ENCODE measurements around the gene CMTM4. TPM values are rescaled to one million over a fixed set of nuclear protein-coding genes. Genes with fewer than 3 reads are reported as not detected.
"Not testable (repeated sequence)": the region's sequence is repeated elsewhere in the genome, so short reads cannot be mapped to it uniquely, and the experiment has no call there.

The CMTM4 gene
- polyA plus RNA-seq, 6 donors from 2014 or later: 0.20 TPM; not detected in 5

DNA sequence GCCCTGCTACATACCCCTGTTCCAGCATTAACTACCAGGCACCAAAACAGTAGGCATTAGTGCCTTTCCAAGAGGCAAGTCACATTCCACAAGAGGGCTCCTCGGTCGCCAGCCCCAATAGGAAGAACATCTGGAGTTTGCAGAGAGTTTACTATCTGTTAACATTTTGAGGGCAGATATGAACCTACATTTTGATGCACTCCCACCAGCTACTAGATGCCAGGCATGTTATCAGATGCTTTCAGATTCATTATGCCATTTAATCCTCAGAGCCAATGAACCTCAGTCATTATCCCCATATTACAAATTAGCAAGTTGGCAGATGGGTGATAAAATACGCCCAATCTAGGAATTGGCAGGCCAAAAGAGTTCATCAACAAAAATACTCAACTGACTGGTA is 121.5 kb downstream of the CMTM4 start:
- Mint-ChIP-seq H3K27me3 (peaks cover 43 to 45% (median 43%) of the 10 kb centered on the region in 3 donors), H3K9me3 (no peaks in the 10 kb centered on the region), H3K4me3 (no peak overlapping the region), H3K27ac (no peak overlapping the region), H3K4me1 (peaks cover 10 to 20% (median 12%) of the 10 kb centered on the region in 3 donors), H3K36me3 (no peaks in the 10 kb centered on the region)
- DNase-seq (no peak), ATAC-seq (ENCODE audit: low read depth in 2 of 2) (no peak)

DNA sequence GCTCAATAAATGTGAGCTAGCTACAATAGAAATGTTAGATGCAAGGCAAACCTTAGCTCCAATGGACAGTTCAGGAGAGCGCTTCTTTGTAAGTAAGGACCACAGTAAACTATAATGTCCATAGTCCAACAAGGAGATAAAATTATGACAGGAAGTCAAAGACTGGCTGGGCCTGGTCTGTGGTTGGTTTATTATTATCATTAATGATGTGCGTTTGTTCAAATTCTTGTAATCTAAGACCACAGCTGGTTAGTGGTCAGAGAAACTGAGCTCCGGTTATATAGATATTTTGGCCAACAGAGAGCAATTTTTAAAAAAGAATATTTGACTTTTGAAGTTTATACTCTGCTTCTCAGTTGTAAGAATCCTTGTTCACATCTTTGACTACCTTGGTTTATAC is 122.0 kb downstream of the CMTM4 start:
- H3K36me3 Mint-ChIP-seq: no peaks in the 10 kb centered on the region
- ATAC-seq (ENCODE audit: low read depth in 2 of 2) (no peak), DNase-seq (no peak)
- peaks cover 10 to 20% (median 12%) of the 10 kb centered on the region in 3 donors for H3K4me1 Mint-ChIP-seq
- peaks cover 38 to 40% (median 38%) of the 10 kb centered on the region in 3 donors for H3K27me3 Mint-ChIP-seq
- H3K4me3 Mint-ChIP-seq: no peak overlapping the region
- H3K27ac Mint-ChIP-seq: no peak overlapping the region
- H3K9me3 Mint-ChIP-seq: no peaks in the 10 kb centered on the region

GRCh38 chr16:66574081-66574480 is 122.5 kb downstream of the CMTM4 start:
- Mint-ChIP-seq H3K27me3 (peaks cover 34 to 35% (median 35%) of the 10 kb centered on the region in 3 donors), H3K4me1 (peaks cover 10 to 15% (median 12%) of the 10 kb centered on the region in 3 donors), H3K27ac (no peak overlapping the region), H3K9me3 (no peaks in the 10 kb centered on the region), H3K4me3 (no peak overlapping the region), H3K36me3 (no peaks in the 10 kb centered on the region)
- no peak for DNase-seq
- ATAC-seq (ENCODE audit: low read depth in 2 of 2): no peak

- peaks cover 0 to under 1% (median 0%) of the 10 kb centered on the region in 7 donors for H3K9me3 Mint-ChIP-seq
- H3K27ac Mint-ChIP-seq: no peak overlapping the region
- DNase-seq (no peak), ATAC-seq (ENCODE audit: low read depth in 2 of 2) (no peak)
- H3K27me3 Mint-ChIP-seq: peaks cover 17 to 18% (median 18%) of the 10 kb centered on the region in 3 donors
- H3K4me1 Mint-ChIP-seq: peaks cover 0 to 4% (median 0%) of the 10 kb centered on the region in 3 donors
- H3K4me3 Mint-ChIP-seq: no peak overlapping the region
- peaks cover 0 to 5% of the 10 kb centered on the region in 2 donors for H3K36me3 Mint-ChIP-seq
Observed at GRCh38 chr16:66572356-66572755, 124.2 kb downstream of the CMTM4 start.

DNA sequence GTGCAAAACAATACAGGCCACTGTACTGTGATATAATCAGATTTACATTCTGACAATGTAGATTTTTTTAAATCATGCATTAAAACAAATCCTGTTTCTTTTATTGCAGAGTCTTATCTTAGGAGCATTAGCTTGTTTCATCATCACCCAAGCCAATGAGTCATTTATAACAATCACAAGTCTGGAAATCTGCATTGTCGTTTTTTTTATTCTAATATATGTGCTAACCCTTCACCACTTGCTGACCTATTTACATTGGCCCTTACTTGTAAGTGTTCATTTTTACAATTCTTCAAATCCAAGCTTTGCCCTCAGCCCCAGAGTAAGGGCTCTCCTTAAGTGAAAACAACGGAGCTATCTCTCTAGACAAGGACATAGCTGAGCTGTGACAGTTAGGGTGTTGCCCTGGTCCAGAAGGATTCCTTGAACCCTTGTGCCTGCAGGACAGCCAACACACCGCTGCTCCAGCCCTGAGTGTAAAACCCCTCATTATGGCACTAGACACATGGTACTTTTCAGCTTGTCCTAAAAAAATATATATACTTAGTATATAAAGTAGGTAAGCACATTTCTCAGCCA is 126.6 kb downstream of the CMTM4 start:
- DNase-seq (no peak), ATAC-seq (ENCODE audit: low read depth in 2 of 2) (no peak)
- no peak overlapping the region for H3K4me3 Mint-ChIP-seq
- H3K27me3 Mint-ChIP-seq: peaks cover 0 to 12% (median 2%) of the 10 kb centered on the region in 3 donors
- H3K9me3 Mint-ChIP-seq: peaks cover 0 to 3% (median 0%) of the 10 kb centered on the region in 7 donors
- H3K36me3 Mint-ChIP-seq: peaks cover 0 to 7% of the 10 kb centered on the region in 2 donors
- no peak overlapping the region for H3K27ac Mint-ChIP-seq
- peaks cover 0 to 4% (median 0%) of the 10 kb centered on the region in 3 donors for H3K4me1 Mint-ChIP-seq

DNA sequence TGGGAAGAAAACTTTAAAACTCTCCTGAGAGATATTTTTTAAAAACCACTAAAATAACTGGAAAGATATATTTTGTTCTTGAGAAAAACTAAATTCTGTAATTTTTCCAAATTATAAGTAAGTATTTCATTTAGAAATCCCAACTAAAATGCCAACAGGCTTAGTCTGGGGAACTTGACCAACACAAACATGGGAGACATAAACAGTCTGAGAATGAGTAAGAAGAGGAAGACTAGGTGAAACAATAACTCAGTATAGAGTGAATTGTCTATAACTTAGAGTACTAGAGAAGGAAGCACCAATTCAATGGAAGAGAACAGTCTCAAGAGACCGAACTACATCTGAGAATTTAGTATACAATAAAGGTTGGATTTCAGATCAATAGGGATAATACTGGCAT is 127.4 kb downstream of the CMTM4 start:
- Mint-ChIP-seq H3K27ac (no peak overlapping the region), H3K4me3 (no peak overlapping the region), H3K27me3 (peaks cover 0 to 4% (median 0%) of the 10 kb centered on the region in 3 donors), H3K9me3 (peaks cover 0 to 3% (median 0%) of the 10 kb centered on the region in 7 donors), H3K4me1 (peaks cover 0 to 4% (median 0%) of the 10 kb centered on the region in 3 donors), H3K36me3 (peaks cover 0 to 7% of the 10 kb centered on the region in 2 donors)
- DNase-seq (no peak), ATAC-seq (ENCODE audit: low read depth in 2 of 2) (no peak)

DNA sequence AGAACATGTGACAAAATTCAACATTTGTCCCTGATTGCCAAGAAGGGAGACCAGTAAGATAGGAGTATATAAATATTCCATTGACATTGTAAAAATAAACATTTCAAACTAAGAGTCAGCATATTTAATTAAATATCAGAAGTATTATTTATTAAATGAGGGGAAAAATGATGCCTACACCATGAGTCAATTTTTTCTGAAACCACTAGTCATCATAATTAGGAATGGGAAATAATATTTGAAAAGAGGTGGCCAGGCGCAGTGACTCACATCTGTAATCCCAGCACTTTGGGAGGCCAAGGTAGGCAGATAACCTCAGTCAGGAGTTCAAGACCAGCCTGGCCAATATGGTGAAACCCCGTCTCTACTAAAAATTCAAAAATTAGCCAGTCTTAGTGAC is 128.2 kb downstream of the CMTM4 start:
- Mint-ChIP-seq H3K36me3 (peaks cover 0 to 11% of the 10 kb centered on the region in 2 donors), H3K27me3 (no peaks in the 10 kb centered on the region), H3K27ac (peak overlapping the region in 1 of 6 donors; percentile 67), H3K4me1 (peaks cover 0 to 4% (median 0%) of the 10 kb centered on the region in 3 donors), H3K4me3 (no peak overlapping the region), H3K9me3 (peaks cover 0 to 3% (median 0%) of the 10 kb centered on the region in 7 donors)
- DNase-seq (no peak), ATAC-seq (ENCODE audit: low read depth in 2 of 2) (no peak)

- not testable (repeated sequence) for H3K9me3 Mint-ChIP-seq; H3K4me1 Mint-ChIP-seq; DNase-seq; H3K27me3 Mint-ChIP-seq; H3K27ac Mint-ChIP-seq; ATAC-seq (ENCODE audit: low read depth in 2 of 2); H3K4me3 Mint-ChIP-seq
- peaks cover 0 to 11% of the 10 kb centered on the region in 2 donors for H3K36me3 Mint-ChIP-seq
Observed at GRCh38 chr16:66567270-66567669, 129.3 kb downstream of the CMTM4 start.

DNA sequence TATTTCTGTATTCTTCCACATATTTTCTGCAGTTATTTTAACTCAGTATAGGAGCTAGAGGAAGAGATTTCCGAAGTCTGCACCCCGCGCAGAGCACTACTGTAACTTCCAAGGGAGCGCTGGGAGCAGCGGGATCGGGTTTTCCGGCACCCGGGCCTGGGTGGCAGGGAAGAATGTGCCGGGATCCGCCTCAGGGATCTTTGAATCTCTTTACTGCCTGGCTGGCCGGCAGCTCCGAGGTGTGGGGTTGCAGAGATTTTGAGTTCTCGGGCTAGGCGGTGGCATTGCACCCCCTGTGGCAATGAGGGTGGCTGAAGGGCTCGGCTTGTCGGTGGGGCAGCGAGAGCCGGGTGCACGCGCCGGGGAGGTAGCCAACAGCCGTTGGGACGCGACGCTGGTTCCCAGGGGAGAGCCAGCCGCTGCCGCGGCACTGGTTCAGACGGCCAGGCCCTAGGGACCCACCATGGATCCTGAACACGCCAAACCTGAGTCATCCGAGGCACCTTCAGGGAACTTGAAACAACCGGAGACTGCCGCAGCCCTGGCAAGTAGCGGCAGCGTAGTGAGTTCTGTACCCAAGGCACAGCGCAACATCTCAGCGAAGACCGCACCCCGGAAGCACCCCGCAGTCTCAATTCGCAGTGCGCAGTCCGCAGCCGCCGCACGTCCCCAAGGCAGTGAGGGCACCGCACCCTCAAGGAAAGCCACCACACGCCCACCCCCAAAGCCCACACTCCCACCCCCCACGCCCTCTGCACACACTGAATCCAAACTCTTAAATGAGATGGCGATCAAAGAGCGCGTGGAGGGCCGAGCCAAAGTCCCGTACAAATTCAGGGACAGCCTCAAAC is 130.3 kb downstream of the CMTM4 start, which contains the start of gene CMTM1:
CMTM1 (plus strand) TSS at position 389 of the 851 bp plus-strand sequence; CDS start at position 464, 75 bp downstream.
- Mint-ChIP-seq H3K36me3 (peaks cover 0 to 11% of the 10 kb centered on the region in 2 donors), H3K4me1 (peaks cover 5 to 12% (median 6%) of the 10 kb centered on the region in 3 donors), H3K9me3 (peaks cover 0 to 3% (median 0%) of the 10 kb centered on the region in 7 donors), H3K27me3 (no peaks in the 10 kb centered on the region), H3K4me3 (peak within 1 kb of the TSS in 2 of 8 donors; percentile 37 to 60), H3K27ac (peak within 1 kb of the TSS in 1 of 6 donors; percentile 36)
- ATAC-seq (ENCODE audit: low read depth in 2 of 2) (no peak), DNase-seq (no peak)

Other genes with a start within 250 kb of the CMTM4 start
- 1 to 10 TPM; 1.8 to 5.9 (median 3.8) TPM for gene TK2, start 146.6 kb downstream of the CMTM4 start, polyA plus RNA-seq (ENCODE audit: low read depth in 6 of 6)
- 100 to 1,000 TPM in 1 of 6 donors, 10 to 100 TPM in 5; 55.2 to 108 (median 67.7) TPM for gene CKLF, start 144.2 kb downstream of the CMTM4 start, polyA plus RNA-seq (ENCODE audit: low read depth in 6 of 6)
- under 1 TPM in 4 of 6 donors, not detected in 2; 0.49 to 0.97 (median 0.70) TPM for gene CMTM1, start 130.3 kb downstream of the CMTM4 start, polyA plus RNA-seq (ENCODE audit: low read depth in 6 of 6)
- gene CMTM2, start 117.3 kb downstream of the CMTM4 start, polyA plus RNA-seq (ENCODE audit: low read depth in 6 of 6): 1 to 10 TPM in 3 of 6 donors, not detected in 3; 1.0 to 4.1 (median 2.7) TPM
- gene CMTM3, start 92.0 kb downstream of the CMTM4 start, polyA plus RNA-seq (ENCODE audit: low read depth in 6 of 6): 10 to 100 TPM; 17.0 to 24.3 (median 19.1) TPM
- 10 to 100 TPM; 10.5 to 33.8 (median 23.4) TPM for gene DYNC1LI2, start 54.9 kb upstream of the CMTM4 start, polyA plus RNA-seq (ENCODE audit: low read depth in 6 of 6)
- not detected for gene TERB1, start 104.8 kb upstream of the CMTM4 start, polyA plus RNA-seq (ENCODE audit: low read depth in 6 of 6)
- gene NAE1, start 134.2 kb upstream of the CMTM4 start, polyA plus RNA-seq (ENCODE audit: low read depth in 6 of 6): 10 to 100 TPM; 46.7 to 87.4 (median 54.6) TPM
- gene CA7, start 147.7 kb upstream of the CMTM4 start, polyA plus RNA-seq (ENCODE audit: low read depth in 6 of 6): not detected
- gene PDP2, start 183.8 kb upstream of the CMTM4 start, polyA plus RNA-seq (ENCODE audit: low read depth in 6 of 6): 1 to 10 TPM; 1.4 to 5.8 (median 1.8) TPM
- gene CDH16, start 222.1 kb upstream of the CMTM4 start, polyA plus RNA-seq (ENCODE audit: low read depth in 6 of 6): not detected
- gene RRAD, start 228.8 kb upstream of the CMTM4 start, polyA plus RNA-seq (ENCODE audit: low read depth in 6 of 6): under 1 TPM in 1 of 6 donors, not detected in 5; 0.43 TPM
- gene CIAO2B, start 237.7 kb upstream of the CMTM4 start, polyA plus RNA-seq (ENCODE audit: low read depth in 6 of 6): 100 to 1,000 TPM in 3 of 6 donors, 10 to 100 TPM in 3; 69.0 to 114 (median 100) TPM
- gene CES2, start 238.8 kb upstream of the CMTM4 start, polyA plus RNA-seq (ENCODE audit: low read depth in 6 of 6): 10 to 100 TPM; 16.3 to 25.7 (median 21.0) TPM

Data from naive B cell (primary cell).